ENCODE measurements around the gene DENND1A. TPM values are rescaled to one million over a fixed set of nuclear protein-coding genes. Genes with fewer than 3 reads are reported as not detected.

Gene DENND1A
- total and polyA plus RNA-seq, 4 donors, result 7.9 to 22.0 (median 13.9) TPM

GRCh38 chr9:123410281-123410910, 519.5 kb downstream of the DENND1A start:
- Histone ChIP-seq H3K36me3 (ENCODE audit: control insufficient read depth in 4 of 4, insufficient read depth in 3 of 4, low read depth in 1 of 4, low read length in 3 of 4) (peaks cover 0 to 5% (median 0%) of the 10 kb centered on the region in 4 donors), H3K9me3 (ENCODE audit: control insufficient read depth in 4 of 4, low read length in 3 of 4) (no peaks in the 10 kb centered on the region), H3K27ac (ENCODE audit: low read depth in 1 of 2, low read length in 2 of 2) (no peak overlapping the region), H3K4me3 (ENCODE audit: low read depth in 1 of 3, low read length in 3 of 3) (no peak overlapping the region), H3K4me1 (ENCODE audit: control insufficient read depth in 4 of 4, insufficient read depth in 4 of 4, low read length in 3 of 4) (no peaks in the 10 kb centered on the region), H3K27me3 (ENCODE audit: control insufficient read depth in 4 of 4, insufficient read depth in 4 of 4, low read length in 3 of 4) (no peaks in the 10 kb centered on the region), H3K9ac (ENCODE audit: low read depth in 1 of 2, low read length in 2 of 2) (no peak overlapping the region)
- WGBS, result 92% methylated on average over 12 of the region's 12 CpGs
- DNase-seq (ENCODE audit: low spot score), result no peak
- TF ChIP-seq REST (IDR thresholded peaks at IDR 0.05) (no peak), EGR1 (IDR thresholded peaks at IDR 0.05; ENCODE audit: low read depth in 2 of 2) (no peak), ATF3 (IDR thresholded peaks at IDR 0.05) (no peak), GABPA (IDR thresholded peaks at IDR 0.05 in 1 of 2, conservative IDR thresholded peaks at IDR 0.05 in 1 of 2) (no peak), ZBTB33 (IDR thresholded peaks at IDR 0.05) (no peak), YY1 (IDR thresholded peaks at IDR 0.05) (no peak), RXRA (IDR thresholded peaks at IDR 0.05) (no peak), CTCF (IDR thresholded peaks at IDR 0.05; ENCODE audit: low read depth, low read length, missing input control) (no peak), FOXA1 (IDR thresholded peaks at IDR 0.05) (no peak), HNF4A (conservative IDR thresholded peaks at IDR 0.05) (no peak), TAF1 (conservative IDR thresholded peaks at IDR 0.05) (no peak), RAD21 (IDR thresholded peaks at IDR 0.05) (no peak), HNF4G (IDR thresholded peaks at IDR 0.05) (no peak), MAX (IDR thresholded peaks at IDR 0.05) (no peak), NR2F2 (IDR thresholded peaks at IDR 0.05) (no peak), FOXA2 (IDR thresholded peaks at IDR 0.05) (no peak), SP1 (IDR thresholded peaks at IDR 0.05) (no peak), JUND (IDR thresholded peaks at IDR 0.05) (no peak)
